ENCODE measurements around the gene KDM5C. TPM values are rescaled to one million over a fixed set of nuclear protein-coding genes. Genes with fewer than 3 reads are reported as not detected.

Gene KDM5C
- total RNA-seq, 1 donor from 2014 or later = 71.7 TPM

DNA sequence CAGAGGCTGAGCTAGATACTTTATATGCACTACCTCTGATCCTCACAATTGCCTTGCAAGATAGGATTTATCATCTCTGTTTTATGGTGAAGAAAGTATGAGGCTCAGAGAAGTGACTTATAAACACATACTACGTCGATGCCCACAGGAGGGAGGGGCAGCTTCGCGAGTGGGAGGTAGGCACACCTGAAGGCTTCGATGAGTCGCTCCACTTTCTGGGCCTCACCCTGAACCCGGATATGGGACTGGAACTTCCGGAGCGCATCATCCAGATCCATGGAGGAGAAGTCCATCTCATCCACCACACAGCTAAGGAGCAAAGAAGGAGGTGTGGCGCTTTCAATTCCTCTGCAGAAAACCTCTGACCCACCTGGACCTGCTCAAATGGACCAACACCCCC is 22.9 kb upstream of the KDM5C start:
- H3K27me3 ChIP-seq = no peaks in the 10 kb centered on the region
- TF ChIP-seq, protein P1, sequence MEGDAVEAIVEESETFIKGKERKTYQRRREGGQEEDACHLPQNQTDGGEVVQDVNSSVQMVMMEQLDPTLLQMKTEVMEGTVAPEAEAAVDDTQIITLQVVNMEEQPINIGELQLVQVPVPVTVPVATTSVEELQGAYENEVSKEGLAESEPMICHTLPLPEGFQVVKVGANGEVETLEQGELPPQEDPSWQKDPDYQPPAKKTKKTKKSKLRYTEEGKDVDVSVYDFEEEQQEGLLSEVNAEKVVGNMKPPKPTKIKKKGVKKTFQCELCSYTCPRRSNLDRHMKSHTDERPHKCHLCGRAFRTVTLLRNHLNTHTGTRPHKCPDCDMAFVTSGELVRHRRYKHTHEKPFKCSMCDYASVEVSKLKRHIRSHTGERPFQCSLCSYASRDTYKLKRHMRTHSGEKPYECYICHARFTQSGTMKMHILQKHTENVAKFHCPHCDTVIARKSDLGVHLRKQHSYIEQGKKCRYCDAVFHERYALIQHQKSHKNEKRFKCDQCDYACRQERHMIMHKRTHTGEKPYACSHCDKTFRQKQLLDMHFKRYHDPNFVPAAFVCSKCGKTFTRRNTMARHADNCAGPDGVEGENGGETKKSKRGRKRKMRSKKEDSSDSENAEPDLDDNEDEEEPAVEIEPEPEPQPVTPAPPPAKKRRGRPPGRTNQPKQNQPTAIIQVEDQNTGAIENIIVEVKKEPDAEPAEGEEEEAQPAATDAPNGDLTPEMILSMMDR (IDR thresholded peaks at IDR 0.05) = no peak
- intact Hi-C loops (cut with DNase I) = no loop called here
- H3K36me3 ChIP-seq = peaks cover 8 to 9% of the 10 kb centered on the region in 2 donors
- no peak overlapping the region for H3K4me3 ChIP-seq
- H3K27ac ChIP-seq = no peak overlapping the region
- no peaks in the 10 kb centered on the region for H3K4me1 ChIP-seq
- no peak for DNase-seq (ENCODE audit: low spot score in 2 of 2)
- no peaks in the 10 kb centered on the region for H3K9me3 ChIP-seq

DNA sequence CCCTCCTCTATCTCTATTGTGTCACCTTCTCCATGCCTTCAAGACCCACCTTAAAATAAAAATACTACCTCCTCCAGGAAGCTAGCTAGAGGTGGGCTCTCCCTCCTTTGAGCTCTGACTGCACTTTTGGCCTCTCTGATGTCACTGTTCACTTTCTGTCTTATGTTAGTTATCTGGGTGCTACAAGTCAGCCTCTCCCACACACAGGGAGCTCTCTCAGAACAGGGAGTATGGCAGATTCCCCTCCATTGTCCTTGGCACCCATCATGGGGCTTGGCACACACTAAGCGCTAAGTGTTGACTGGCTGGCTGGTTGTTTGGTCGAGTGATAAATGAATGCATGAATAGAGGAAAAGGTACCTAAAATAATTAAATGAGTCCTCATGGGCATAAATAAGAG is 21.2 kb upstream of the KDM5C start:
- peaks cover 8 to 10% of the 10 kb centered on the region in 2 donors for H3K36me3 ChIP-seq
- TF ChIP-seq, protein P1 (IDR thresholded peaks at IDR 0.05) = no peak
- no peak for DNase-seq (ENCODE audit: low spot score in 2 of 2)
- intact Hi-C loops (cut with DNase I) = no loop called here
- no peak overlapping the region for H3K4me3 ChIP-seq
- H3K27ac ChIP-seq = no peak overlapping the region
- no peaks in the 10 kb centered on the region for H3K27me3 ChIP-seq
- no peaks in the 10 kb centered on the region for H3K9me3 ChIP-seq
- H3K4me1 ChIP-seq = no peaks in the 10 kb centered on the region

DNA sequence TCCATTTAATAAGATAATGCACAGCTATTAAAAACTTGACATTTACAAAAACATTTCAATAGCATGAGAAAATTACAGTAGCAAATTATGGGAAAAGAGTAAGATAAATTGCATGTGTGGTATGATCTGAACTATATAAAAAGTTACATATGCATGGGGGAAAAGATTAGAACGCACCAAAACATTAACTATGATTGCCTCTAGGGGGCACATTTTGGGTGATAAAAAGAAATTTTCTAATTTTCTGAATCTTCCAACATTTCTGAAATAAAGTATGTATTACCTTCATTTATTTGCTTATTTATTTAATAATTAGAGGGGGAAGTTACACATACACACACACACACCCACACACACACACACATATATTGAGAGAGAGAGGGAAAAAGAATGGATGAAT is 19.6 kb upstream of the KDM5C start:
- no peak for DNase-seq (ENCODE audit: low spot score in 2 of 2)
- Histone ChIP-seq H3K9me3 (no peaks in the 10 kb centered on the region), H3K4me1 (no peaks in the 10 kb centered on the region), H3K27ac (no peak overlapping the region), H3K36me3 (peaks cover 5 to 17% of the 10 kb centered on the region in 2 donors), H3K27me3 (no peaks in the 10 kb centered on the region), H3K4me3 (no peak overlapping the region)
- intact Hi-C loops (cut with DNase I) = no loop called here
- TF ChIP-seq, protein P1 (IDR thresholded peaks at IDR 0.05) = peak in 1 of 3 experiments; percentile 11

DNA sequence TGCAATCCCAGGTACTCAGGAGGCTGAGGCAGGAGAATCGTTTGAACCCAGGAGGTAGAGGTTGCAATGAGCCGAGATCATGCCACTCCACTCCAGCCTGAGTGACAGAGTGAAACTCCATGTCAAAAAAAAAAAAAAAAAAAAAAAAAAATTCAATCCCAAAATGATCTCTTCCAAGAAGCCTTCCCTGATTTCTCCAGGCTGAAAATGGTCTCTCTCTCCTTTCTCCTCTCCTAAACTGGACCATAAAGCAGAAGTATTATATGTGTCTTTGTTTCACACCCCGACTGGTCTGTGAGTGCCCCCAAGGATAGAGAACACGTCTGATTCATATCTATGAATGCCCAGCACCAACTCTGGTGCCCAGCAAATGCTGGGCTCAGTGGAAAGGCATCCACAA is 17.3 kb upstream of the KDM5C start:
- Histone ChIP-seq H3K4me1 (no peaks in the 10 kb centered on the region), H3K36me3 (peaks cover 5 to 24% of the 10 kb centered on the region in 2 donors), H3K27me3 (no peaks in the 10 kb centered on the region), H3K4me3 (no peak overlapping the region), H3K9me3 (no peaks in the 10 kb centered on the region), H3K27ac (no peak overlapping the region)
- TF ChIP-seq, protein P1 (IDR thresholded peaks at IDR 0.05) = no peak
- intact Hi-C loops (cut with DNase I) = no loop called here
- DNase-seq (ENCODE audit: low spot score in 2 of 2) = no peak

DNA sequence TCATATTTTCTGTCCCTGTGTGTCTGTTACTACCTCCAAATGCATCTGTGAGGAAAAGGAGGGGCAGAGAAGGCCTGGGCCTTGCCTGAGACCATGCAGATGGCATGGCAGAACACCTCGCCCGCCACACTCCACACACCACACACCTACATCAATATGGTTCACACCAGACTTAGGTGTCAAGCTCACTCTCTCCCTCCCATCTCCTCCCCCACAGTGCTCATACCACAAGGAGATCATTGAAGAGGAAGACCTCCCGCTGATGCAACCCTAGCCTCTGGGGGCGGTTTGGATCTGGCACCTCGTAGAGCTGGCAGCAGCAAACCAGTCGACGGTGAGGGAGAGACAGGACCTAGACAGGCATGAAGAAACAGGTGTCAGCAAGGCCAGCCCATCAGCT is 16.6 kb upstream of the KDM5C start:
- Histone ChIP-seq H3K4me1 (no peaks in the 10 kb centered on the region), H3K9me3 (no peaks in the 10 kb centered on the region), H3K27ac (no peak overlapping the region), H3K36me3 (peaks cover 5 to 26% of the 10 kb centered on the region in 2 donors), H3K4me3 (no peak overlapping the region), H3K27me3 (no peaks in the 10 kb centered on the region)
- intact Hi-C loops (cut with DNase I) = no loop called here
- TF ChIP-seq, protein P1 (IDR thresholded peaks at IDR 0.05) = no peak
- no peak for DNase-seq (ENCODE audit: low spot score in 2 of 2)

DNA sequence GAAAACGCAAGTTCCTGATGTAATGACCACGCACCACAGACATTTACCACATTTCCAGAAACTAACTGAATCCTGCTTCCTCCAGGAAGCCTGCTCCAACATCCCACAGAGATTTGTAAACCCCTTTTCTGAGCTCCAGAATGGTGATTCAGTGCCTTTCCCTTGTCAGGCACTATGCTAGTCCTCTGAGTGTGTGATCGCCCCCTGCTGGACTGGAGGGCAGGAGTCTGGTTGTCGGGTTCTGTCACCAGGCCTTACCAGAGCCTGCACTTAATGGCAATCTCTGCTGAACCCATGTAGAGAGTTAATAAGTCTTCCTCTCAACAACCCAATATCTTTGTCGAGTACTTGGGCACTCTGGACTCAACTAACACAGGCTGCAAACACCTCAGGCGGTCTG is 14.5 kb upstream of the KDM5C start:
- H3K27ac ChIP-seq = no peak overlapping the region
- H3K4me1 ChIP-seq = no peaks in the 10 kb centered on the region
- H3K27me3 ChIP-seq = no peaks in the 10 kb centered on the region
- peaks cover 5 to 30% of the 10 kb centered on the region in 2 donors for H3K36me3 ChIP-seq
- DNase-seq (ENCODE audit: low spot score in 2 of 2) = no peak
- no peak overlapping the region for H3K4me3 ChIP-seq
- H3K9me3 ChIP-seq = no peaks in the 10 kb centered on the region
- TF ChIP-seq, protein P1 (IDR thresholded peaks at IDR 0.05) = no peak
- intact Hi-C loops (cut with DNase I) = no loop called here
